ENCODE measurements around the gene TERC.

The TERC gene

DNA sequence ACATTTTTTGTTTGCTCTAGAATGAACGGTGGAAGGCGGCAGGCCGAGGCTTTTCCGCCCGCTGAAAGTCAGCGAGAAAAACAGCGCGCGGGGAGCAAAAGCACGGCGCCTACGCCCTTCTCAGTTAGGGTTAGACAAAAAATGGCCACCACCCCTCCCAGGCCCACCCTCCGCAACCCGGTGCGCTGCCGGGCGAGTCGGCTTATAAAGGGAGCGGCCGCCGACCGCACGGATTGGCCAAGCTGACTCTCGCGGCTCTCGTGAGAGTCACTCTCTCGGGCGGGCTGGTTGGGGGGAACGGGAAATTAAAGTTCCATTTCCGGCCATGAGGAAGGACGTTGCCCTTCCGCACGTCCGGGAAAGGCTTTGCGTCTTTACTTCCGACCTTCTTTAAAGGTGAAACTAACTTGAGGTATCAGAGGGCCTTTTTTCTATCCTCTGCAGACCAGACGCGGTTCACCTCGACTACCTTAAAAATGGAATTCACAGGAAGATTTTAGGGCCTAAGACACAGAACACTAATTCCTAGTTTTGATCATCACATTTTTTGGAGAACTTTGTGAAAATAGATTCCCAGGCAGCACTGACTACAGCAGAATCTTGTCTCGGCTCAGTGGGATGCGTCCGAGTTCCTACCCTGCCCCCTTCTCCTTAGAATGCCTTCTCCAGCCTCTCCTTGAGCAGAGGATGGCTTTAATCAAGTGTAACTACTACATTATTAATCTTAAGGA is at the start of gene TERC:
Gene TERC, minus strand, starts transcription at position 179 of the 731 bp plus-strand sequence.
- DNase-seq (ENCODE audit: low read depth in 1 of 2, low spot score in 1 of 2), result peak; percentile 78 to 92

DNA sequence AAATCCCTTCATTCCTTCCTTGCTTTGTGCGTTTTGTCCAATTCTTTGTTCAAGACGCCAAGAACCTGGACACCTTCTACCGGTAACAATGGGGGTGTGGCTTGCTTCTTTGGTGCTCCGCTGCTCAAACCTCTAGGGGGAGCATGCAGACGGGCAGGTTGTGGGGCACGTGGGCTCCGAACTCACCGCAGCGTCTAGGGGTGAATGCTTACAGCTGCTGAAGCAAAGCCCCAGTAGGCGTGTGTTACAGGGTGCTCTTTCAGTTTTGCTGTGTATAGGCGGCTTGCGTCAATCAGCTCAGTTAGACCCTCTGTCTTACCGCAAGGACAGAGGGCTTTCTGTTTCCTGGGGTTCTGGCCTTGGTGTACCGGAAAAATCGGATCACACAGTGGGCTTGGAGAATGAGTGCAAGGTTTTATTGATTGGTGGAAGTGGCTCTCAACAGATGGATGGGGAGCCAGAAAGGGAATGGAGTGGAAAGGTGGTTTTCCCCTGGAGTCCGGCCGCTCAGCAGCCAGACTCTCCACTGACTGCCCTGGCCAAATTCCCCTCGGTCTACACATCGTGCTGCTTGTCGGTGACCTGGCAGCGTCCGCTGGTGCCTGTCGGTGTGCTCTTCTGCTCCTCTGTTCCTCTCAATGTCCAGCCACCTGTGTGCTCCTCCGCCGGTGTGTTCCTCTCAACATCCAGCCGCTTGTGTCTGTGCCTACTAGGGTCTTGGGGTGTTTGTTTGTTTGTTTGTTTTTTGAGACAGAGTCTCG is 49.1 kb upstream of the TERC start:
- DNase-seq (ENCODE audit: low read depth in 1 of 2, low spot score in 1 of 2), result peak; percentile 29 to 64

DNA sequence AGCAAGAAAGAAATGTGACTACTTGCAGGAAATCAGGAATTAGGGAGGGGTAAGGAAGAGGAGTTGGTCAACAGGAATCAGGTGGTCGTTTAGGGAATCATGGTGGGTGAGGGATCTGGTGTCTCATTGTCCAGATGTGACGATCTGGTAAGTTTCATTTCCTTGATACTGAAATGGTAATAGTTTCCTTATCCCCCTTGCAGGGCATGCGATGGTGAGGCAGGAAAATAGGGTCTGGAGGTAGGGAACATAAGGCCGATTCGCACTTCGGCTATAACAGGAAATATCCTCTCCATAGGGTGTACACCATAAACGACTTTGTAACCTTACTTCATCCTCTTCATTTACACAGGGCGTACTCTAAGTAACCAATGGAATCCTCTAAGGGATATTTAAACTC is 48.4 kb upstream of the TERC start:
- no peak for DNase-seq (ENCODE audit: low read depth in 1 of 2, low spot score in 1 of 2)

DNA sequence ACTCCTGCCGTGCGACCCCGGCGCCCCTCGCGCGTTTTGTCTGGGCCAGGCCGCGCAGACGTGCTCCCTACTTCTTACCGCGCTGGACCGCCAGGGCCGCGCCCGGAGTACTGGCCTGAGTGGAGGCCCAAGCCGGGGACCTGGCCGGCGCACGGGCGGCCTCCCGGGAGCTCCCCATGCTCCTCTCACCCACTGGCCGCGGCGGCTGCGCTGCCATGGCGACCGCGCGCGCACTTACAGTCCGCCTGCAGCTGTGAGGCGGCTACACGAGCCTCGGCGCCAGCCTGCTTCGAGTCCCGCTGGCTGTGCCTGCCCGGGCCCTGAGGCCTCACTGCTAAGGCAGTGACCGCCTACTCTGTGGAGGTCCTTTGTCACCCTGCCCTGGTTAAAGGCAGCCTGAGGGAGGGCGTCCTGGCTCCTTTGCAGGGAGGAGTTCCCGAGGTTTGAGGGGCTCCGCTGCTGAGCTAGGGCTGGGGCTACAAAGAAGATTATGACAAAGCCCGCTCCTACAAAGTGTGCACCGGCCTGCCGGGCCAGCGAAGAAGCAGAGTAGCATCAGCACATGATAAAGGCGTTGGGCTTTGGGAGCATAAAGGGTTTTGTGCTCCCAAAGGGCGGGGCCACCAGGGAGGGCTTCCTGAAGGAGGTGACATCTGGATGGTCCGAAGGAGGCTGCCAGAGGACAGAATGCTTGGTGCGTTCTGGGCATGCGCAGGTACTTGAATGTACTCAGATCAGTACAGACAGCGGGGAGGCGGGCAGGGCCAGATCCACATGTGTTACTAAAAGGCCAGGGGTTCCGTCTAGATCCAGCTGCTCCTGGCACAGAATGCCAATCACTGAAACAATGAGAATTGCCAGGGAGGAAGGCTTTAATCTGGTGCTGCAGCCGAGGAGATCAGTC is 47.7 kb upstream of the TERC start, which contains the start of the genes LRRC34 and LRRIQ4:
Gene LRRC34, minus strand, starts transcription at position 573 of the 904 bp plus-strand sequence. Its CDS starts 356 bp downstream, at position 217.
Gene LRRIQ4, plus strand, starts transcription at position 539 of the 904 bp plus-strand sequence. CDS start 9,052 bp downstream, outside the sequence.
- peak; percentile 27 to 67 for DNase-seq (ENCODE audit: low read depth in 1 of 2, low spot score in 1 of 2)

DNA sequence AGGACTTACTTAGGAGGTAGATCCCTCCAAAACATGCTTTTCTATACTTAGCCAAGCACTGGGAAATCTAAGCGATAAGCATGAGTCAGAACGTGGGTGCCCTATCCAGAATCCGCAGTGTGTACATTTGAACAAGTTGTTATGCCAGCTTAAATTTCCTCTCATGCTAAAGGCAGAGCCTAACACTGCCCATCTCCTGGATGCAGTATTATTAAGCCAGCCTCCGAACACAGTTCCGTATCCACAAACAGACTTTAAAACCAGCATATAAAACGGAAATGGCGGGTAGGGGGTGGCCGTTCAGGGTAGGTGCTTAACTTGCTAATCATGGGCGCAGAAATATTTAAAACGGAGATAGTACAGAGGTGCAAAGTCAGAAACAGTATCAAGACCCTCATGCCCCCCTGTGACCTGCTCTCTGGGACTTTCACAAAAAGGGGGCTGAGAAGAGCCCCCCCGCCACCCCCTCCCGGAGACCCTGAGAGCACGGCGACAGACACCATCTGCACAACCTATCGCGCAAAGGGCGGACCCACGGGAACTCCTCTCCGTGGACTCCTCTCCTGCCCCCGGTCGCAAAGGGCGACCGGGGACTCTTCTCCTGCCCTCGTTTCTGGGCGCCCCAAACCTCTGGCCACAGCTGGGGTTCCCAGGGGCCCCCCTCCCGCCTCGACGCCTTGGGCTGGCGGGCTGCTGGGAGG is 46.9 kb upstream of the TERC start:
- DNase-seq (ENCODE audit: low read depth in 1 of 2, low spot score in 1 of 2), result no peak

DNA sequence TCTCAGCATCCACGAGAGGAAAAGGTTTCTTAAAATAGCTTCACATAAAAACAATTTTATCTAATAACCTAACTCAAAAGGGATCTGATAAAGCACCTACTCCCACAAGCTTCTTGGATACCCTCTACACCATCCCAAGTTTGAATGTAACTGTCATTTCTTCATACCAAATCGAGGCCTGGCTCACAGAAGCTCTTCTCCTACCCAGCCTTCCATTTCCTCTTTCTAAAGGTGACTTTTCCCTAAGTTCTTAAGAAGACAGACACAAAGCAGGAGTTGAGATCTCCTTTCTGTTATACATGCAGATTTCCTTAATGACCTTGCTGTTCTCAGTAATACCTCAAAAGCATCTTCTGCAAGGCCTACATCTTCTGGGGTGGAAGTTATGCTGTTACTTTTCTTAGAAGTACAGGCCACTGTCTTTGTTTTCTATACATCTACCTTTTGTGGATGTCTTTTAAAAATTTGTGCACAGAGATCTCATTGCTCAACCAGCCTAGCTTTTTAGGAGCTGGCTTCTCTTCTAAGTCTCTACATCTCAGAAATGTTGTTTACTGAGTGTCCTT is 44.5 kb upstream of the TERC start:
- no peak for DNase-seq (ENCODE audit: low read depth in 1 of 2, low spot score in 1 of 2)

DNA sequence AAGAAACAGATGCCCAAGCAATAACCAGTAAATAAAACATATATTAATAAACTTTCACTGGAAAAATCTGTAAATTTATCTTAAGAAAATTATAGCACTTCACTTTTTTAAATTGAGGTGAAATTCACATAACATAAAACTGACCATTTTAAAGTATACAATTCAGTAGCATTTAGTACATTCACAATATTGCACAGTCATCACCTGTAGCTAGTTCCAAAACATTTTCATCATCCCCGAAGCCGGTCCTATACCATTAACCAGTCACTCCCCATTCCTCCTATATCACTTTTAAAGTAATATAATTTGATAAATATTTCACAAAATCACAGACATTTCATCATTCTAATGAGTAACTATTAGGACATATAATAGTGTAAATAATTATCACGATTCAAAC is 39.8 kb upstream of the TERC start:
- no peak for DNase-seq (ENCODE audit: low read depth in 1 of 2, low spot score in 1 of 2)

DNA sequence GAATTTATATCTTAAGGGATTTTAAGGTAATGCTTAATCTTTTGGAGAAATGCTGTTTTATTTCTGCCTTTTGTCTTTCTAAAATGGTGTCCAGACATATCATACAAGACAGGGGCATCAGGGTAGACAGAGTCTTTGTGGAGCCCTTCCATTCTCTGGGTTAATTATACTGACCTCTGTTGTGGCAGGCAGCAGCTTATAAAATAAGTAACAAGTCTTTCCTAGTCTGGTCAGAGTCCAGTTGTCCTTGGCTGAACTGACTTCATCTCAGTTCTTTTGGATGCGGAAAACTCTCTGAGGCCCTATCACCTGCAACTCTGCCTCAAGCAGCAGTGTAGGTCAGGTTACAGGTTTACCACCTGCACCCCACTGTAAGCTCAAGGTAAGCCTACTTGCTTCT is 27.5 kb upstream of the TERC start:
- DNase-seq (ENCODE audit: low read depth in 1 of 2, low spot score in 1 of 2), result no peak

DNA sequence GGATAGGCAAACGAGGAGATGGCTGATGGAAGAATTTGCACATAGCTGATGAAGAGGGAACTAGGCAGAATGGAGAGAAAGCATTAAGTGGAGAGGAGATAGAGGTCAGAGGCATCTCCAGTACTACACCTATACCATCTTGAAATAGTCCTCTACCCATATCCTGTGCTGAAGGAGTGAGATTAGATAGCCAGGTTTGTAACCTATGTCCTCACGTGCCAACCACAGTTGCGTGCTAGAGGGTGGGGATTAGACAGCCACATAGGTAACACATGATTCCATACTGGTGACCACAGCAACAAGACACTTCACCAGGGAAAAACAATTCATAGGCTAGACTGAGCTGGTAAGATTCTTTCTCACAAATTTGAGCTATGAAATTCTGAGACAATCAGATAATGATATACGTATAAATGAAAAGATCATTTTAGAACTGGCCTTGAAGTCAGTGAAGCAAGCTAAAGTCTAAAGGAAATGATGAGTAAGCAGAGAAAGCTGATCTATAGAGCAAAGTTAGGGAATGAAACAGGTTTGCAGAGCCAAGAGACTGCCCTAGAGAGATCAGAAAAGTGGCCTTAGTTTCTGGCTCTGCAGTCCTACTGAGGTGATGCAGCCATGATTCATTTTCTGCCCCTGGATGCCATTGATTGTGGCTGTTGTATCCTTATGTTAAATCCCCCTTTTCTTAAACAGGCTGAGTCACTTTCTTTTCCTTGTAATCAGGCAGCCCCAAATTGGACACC is 26.0 kb upstream of the TERC start:
- DNase-seq (ENCODE audit: low read depth in 1 of 2, low spot score in 1 of 2), result no peak

DNA sequence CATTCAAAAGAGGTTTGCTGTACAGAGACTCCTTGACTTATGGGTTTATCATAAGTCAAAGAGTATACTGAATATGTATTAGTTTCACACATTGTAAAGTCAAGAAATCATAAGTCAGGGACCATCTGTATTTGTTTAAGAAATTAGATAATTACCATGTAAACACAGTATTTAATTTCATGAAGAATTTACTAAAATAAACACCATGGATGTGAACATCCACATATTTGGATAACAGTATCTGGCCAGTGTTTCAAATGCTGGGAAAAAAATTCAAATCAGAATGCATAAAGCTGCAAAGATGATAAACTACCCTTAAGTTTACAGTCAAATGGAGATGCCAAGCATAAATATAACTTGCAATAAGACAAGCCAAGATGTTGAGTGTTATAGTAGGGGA is 25.4 kb upstream of the TERC start:
- DNase-seq (ENCODE audit: low read depth in 1 of 2, low spot score in 1 of 2), result no peak

DNA sequence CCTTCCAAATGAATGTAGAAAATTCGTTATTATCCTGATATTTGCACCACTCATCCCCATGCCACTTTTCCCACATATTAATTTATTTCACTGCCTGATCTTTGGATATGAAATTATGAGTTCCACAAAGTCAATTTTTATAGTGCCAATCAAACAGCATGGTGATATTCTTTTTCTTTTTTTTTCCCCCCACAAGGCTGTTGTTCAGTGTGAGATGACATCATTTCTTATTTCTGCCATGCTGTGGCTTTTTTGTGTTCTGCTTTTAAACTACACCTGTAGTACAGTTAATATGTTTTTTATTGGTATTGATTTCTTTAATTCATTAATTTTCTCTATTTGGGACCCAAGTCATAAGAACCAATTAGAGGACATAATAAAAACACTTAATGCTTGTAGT is 22.9 kb upstream of the TERC start:
- no peak for DNase-seq (ENCODE audit: low read depth in 1 of 2, low spot score in 1 of 2)

DNA sequence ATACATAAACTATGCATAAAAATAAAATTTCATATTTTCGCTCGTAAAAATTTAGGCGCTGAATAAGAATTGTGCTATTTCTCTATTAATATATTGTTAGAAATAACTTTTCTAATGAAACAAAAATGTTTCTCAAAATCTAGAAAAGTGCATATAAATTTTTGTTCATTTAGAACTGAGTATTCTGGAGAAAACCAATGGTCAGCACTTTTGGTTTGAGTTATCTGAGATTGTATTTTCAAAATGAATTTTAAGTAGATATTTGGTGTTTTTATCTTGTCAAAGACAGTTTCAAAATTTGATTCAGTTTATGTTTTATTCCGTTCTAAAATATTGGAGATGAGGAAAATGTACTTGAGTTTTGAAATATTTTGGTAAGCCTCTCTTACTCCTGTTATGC is 22.3 kb upstream of the TERC start:
- no peak for DNase-seq (ENCODE audit: low read depth in 1 of 2, low spot score in 1 of 2)

DNA sequence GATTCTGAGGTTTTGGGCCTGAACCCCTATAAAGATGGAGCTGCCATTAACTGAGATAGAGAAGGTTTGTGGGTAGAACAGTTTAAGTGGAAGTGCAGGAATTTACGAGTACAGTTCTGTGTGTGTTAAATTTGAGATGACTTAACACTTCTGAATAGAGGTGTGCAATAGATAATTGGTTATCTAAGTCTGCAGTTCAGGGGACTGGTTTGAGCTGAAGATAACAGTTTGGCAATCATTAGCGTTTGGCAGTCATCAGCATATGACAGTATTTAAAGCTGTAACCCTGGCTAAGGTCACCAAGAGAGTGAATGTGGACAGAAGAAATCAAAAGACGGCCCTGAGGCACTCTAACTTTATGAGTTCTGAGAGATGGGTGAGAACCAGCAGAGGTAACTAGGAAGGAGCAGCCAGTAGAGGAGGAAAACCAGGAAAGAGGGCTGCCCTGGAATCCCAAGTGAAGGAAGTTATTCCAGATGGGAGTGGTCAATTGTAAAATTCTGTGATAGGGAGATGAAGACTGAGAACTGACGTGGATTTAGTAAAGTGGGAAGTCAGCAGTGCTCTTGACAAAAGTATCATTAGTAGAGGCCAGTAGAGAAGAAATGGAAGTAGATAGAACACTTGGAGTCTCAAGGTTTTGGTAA is 16.5 kb upstream of the TERC start:
- no peak for DNase-seq (ENCODE audit: low read depth in 1 of 2, low spot score in 1 of 2)

DNA sequence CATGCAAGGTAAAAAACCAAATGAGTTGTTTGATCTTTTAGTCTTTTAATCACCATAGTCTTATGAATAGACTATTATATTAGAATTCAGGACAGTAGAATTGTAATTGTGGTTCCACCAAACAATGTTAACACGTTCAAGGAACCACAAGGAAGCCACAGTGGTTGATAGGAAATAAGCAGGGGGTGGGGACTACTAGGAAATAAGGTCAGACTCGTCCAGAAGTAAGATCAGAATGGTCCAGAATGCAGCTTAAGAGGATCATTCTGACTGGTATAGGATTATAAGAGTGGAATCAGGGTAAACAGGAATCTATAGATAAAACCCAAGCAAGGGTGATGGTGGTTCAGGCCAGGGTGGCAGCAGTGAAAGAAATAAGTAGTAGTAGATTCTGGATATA is 15.9 kb upstream of the TERC start:
- no peak for DNase-seq (ENCODE audit: low read depth in 1 of 2, low spot score in 1 of 2)

DNA sequence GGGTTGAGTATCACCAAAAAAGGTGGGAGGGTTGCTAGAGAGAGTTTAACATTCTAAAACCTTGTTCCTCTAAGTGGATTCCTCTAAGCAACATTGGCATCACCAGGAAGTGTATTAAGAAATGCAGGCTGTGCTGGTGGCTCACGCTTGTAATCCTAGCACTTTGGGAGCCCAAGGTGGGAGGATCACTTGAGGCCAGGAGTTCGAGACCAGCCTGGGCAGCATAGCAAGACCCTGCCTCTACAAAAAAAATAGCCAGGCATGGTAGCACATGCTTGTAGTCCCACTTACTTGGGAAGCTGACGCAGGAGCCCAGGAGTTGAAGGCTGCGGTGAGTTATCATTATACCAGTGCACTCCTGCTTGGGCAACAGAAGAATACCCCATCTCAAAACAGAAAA is 13.0 kb upstream of the TERC start:
- DNase-seq (ENCODE audit: low read depth in 1 of 2, low spot score in 1 of 2), result no peak

DNA sequence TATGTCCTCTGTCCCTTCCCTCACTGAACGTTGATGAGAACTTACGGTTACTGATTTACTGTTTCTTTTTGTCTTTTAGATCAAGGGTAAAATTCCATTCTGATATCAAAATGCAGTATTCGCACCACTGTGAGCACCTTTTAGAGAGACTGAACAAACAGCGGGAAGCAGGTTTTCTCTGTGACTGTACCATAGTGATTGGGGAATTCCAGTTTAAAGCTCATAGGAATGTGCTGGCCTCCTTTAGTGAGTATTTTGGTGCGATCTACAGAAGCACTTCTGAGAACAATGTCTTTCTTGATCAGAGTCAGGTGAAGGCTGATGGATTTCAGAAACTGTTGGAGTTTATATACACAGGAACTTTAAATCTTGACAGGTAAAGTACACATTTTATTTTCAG is 9.3 kb upstream of the TERC start:
- no peak for DNase-seq (ENCODE audit: low read depth in 1 of 2, low spot score in 1 of 2)

DNA sequence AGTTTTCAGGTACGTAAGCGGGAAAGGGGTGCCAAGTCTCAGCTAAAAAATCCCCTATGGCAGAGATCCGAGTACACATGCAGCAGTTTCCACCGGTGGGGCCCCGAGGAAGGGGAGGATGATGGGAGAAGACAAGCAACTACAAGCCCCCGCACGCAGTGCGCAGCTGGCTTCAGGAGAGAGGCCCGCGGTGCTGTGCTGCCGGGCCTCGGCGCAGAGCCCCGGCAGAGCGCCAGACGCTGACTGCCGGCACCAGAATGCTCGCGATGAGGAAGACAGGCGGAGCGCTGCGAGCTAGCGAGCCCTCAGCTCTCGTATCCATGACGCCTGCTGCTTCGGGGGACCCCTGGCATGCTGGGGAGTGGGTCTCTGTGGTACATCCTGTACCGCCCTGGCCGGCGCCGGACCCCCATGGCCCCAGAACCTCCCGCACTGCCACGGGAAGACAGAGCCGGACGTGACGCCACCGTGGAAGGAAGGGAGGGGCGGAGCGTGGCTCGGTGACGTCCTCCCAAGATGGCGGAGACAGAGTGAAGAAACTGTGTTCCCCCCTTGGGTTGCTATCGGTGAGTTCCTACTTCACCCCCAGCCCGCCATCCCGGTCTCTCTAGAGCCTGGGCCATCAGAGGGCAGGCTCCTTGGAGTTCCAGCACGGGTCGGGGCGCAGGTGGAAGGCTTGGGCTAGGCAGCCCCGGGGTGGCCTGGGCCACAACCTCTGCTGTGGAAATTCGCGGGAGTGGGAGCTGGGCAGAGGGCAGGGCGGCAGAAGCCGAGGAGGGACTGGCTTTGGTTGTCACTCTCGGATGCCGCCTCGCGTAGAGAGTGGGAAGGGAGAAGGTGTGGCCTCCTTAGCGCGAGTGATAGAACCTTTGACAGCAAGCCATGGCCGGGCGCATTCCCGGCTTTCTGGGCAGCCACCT is 8.3 kb upstream of the TERC start, which contains the start of gene MYNN:
Gene MYNN, plus strand, starts transcription at position 500 of the 920 bp plus-strand sequence. CDS start 900 bp downstream, outside the sequence.
- DNase-seq (ENCODE audit: low read depth in 1 of 2, low spot score in 1 of 2), result peak; percentile 83 to 89

DNA sequence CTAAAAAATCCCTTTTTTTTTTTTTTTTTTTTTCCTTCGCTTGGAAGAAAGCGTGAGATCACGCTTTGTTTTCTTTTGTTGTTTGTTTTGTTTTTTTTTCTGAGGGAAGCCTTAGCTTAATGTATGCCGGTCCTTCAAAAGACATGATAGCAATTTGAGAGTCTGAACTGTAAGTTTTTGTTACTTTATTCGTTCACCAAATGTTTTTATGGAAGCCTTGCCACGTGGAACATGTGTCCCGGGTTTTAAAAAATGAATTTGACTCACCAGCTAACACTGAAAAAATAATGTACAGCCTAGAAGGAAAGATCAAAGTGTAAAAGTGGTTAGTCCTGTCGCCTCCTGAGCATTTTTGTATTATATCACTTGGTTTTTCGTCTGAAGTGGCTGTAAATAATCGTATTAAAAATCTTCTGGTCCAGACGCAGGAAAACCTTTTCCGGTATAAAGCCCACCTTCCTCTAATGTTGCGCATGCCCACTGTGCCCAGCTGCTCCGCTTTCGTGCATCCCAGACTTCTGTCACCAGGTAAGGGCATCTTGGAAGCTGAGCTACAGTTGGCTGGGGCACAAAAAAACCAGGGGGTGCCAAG is 7.5 kb upstream of the TERC start:
- DNase-seq (ENCODE audit: low read depth in 1 of 2, low spot score in 1 of 2), result peak in 1 of 2 donors; percentile 68
